ENCODE measurements around the gene ACAA2.
A peak's percentile ranks its signal among the peaks of the same experiment; 100 is the strongest.

ACAA2 gene

DNA sequence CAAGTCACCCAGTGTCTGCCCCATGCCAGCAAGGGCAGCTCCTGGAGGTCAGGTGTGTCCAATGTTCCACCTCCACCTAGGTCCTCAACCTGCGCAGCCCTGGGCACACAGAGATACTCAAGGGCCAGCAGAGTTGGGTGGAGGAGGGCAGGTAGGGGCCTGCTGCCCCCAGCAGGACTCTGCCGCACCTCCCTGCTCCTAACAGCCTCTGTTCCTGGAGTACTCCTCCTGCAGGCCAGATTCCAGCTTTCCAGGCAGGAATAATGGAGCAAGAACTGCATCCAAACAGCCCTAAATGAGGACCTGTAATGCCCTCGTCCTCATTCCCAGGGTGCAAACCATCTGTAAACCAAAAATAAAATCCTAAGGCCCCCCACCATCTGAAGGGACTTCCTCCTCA, 44.4 kb upstream of the ACAA2 start:
- no peak for DNase-seq (ENCODE audit: low read depth)
- no peak for TF ChIP-seq CTCF (IDR thresholded peaks at IDR 0.05; ENCODE audit: insufficient read depth, low read depth, low read length, missing control alignments)
- no peak overlapping the region for H3K4me3 ChIP-seq (ENCODE audit: low read length)

DNA sequence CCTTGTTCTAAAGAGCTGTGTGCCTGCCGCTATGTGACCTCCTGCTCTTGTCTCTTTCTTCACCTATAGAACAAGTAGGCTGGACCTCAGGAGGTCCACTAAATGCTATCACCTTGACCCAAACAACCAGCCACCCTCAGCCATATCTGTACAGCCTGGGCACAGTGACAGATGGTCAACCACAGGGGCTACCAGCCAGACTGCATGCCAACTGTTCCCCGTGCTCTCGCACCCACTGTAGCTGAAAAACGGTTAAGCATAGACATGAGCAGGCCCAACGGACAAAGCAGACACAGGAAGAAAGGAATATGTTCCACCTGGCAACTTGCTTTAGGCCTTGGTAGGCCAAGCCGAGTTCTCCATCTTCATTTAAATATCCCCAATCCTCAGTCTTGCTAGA, 43.2 kb upstream of the ACAA2 start:
- TF ChIP-seq CTCF (IDR thresholded peaks at IDR 0.05; ENCODE audit: insufficient read depth, low read depth, low read length, missing control alignments): no peak
- H3K4me3 ChIP-seq (ENCODE audit: low read length): no peak overlapping the region
- DNase-seq (ENCODE audit: low read depth): no peak

DNA sequence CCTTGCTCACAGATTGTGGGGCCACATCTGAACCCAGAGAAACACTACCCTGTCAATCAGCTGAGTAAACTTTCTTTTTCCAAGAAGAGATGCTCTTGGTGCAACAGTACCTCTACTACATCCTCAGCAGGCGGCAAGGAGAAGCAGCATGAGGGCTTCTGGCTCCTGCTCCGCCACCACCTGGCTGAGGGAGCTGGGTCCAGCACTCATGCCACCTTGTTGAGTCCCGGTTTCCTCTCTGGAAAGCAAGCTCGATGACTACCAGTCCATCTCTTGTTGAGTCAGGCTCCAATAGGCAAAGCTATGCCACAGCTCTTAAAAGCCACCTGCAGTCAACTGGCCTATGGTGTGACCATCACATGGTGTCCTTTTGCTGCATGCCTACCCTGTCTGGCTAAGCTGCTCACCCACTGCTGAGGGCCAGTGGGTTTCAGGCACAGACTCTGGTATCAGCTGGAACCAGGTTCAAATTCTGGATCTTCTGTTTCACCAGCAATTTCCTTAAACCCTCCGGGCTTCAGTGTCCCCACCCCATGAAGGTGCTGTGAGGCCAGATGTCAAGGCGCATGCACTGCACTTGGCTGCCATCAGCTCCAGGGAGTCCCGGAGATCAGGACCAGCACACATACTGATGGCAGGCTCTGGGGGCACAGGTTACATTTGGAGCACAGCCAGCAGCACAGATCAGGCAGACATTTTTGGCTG, 42.5 kb upstream of the ACAA2 start:
- H3K4me3 ChIP-seq (ENCODE audit: low read length): no peak overlapping the region
- DNase-seq (ENCODE audit: low read depth): no peak
- TF ChIP-seq CTCF (IDR thresholded peaks at IDR 0.05; ENCODE audit: insufficient read depth, low read depth, low read length, missing control alignments): no peak

DNA sequence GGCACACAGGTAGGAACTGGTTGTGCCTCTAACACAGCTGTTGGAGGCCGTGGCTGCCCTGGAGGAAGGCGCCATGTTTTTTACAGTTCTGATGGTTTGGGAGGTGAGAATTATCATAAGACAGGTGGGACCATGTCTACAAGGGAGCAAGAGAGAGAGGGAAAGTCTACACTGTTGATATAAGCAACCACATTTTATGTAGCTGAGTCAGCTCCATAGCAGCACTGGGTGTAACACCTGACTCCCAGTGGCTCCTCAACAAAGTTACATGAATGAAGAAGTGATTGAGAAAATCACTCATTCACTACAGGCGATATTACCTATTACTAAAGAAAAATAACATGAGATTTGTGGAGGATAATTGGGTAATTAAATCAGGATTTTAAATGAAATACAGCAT, 41.3 kb upstream of the ACAA2 start:
- H3K4me3 ChIP-seq (ENCODE audit: low read length): no peak overlapping the region
- peak; percentile 70 for DNase-seq (ENCODE audit: low read depth)
- TF ChIP-seq CTCF (IDR thresholded peaks at IDR 0.05; ENCODE audit: insufficient read depth, low read depth, low read length, missing control alignments): no peak

- DNase-seq (ENCODE audit: low read depth): no peak
- H3K4me3 ChIP-seq (ENCODE audit: low read length): no peak overlapping the region
- TF ChIP-seq CTCF (IDR thresholded peaks at IDR 0.05; ENCODE audit: insufficient read depth, low read depth, low read length, missing control alignments): no peak
These were observed 40.1 kb upstream of the ACAA2 start for GRCh38 chr18:49853436-49853835.

DNA sequence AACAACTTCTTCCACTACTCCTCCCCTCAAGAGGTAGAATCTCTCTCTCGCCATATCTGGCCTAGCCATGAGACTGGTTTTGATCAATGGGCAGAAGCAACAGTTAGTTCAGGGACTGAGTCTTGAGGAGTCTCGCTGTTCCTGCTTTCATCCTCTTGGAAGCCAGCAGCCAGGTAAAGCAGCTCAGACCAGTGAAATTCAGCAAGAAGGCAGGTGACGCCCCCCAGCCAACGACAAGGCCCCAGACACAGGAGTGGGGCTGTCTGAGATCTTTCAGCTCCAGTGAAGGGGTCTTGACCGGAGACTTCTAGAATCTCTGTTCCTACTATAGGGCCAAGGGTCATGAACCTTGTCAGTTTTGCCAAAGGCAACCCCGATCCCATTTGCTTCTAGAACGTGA, 39.7 kb upstream of the ACAA2 start:
- no peak for DNase-seq (ENCODE audit: low read depth)
- no peak for TF ChIP-seq CTCF (IDR thresholded peaks at IDR 0.05; ENCODE audit: insufficient read depth, low read depth, low read length, missing control alignments)

GRCh38 chr18:49851624-49852023, 38.3 kb upstream of the ACAA2 start:
- TF ChIP-seq CTCF (IDR thresholded peaks at IDR 0.05; ENCODE audit: insufficient read depth, low read depth, low read length, missing control alignments): no peak
- no peak overlapping the region for H3K4me3 ChIP-seq (ENCODE audit: low read length)
- DNase-seq (ENCODE audit: low read depth): no peak

More for the DNA sequence above, 39.7 kb upstream of the ACAA2 start:
- H3K4me3 ChIP-seq (ENCODE audit: low read length): no peak overlapping the region

Measured in epithelial cell of esophagus (primary cell).